Measurements from ENCODE around the gene PLD4.
A peak's percentile ranks its signal among the peaks of the same experiment; 100 is the strongest.

PLD4 gene

DNA sequence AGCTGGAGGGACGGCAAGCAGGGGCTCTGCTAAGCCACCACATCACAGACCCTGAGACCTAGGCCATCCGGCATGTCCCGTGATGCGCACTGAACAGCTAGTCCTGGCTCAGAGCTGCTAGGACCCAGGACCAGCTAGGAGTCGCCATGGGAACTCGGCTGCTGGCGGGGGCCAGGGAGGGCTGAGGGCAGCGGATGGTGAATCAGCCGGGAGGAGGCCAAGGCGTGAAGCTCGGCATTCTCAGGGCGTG is 48.4 kb downstream of the PLD4 start:
- H3K79me1 ChIP-seq (ENCODE audit: low read length): no peaks in the 10 kb centered on the region
- H2AFZ ChIP-seq (ENCODE audit: insufficient read depth, low read length, poor library complexity): no peak overlapping the region
- peak overlapping the region; percentile 6 for H2BK120ac ChIP-seq (ENCODE audit: insufficient read depth, low read length, poor library complexity)
- H4K12ac ChIP-seq (ENCODE audit: low read depth, low read length): no peak overlapping the region
- H4K91ac ChIP-seq (ENCODE audit: low read depth, low read length): peak overlapping the region; percentile 21
- no peak overlapping the region for H2BK12ac ChIP-seq (ENCODE audit: low read length)
- H3K4me2 ChIP-seq (ENCODE audit: low read length): no peak overlapping the region
- peaks cover 6% of the 10 kb centered on the region for H3K9me3 ChIP-seq (ENCODE audit: insufficient read depth, low read depth, low read length)
- no peak overlapping the region for H3K27ac ChIP-seq (ENCODE audit: low read depth, low read length)
- H3K4me3 ChIP-seq (ENCODE audit: low read depth, low read length): no peak overlapping the region
- no peak overlapping the region for H3K18ac ChIP-seq (ENCODE audit: low read length)
- H3K4me1 ChIP-seq (ENCODE audit: control insufficient read depth in 1 of 2, insufficient read depth in 2 of 2, low read length in 2 of 2): peaks cover 22 to 45% of the 10 kb centered on the region in 2 experiments
- H3K9ac ChIP-seq (ENCODE audit: low read length): no peak overlapping the region
- no peak overlapping the region for H3K23ac ChIP-seq (ENCODE audit: low read length)
- no peak overlapping the region for H3K4ac ChIP-seq (ENCODE audit: low read depth, low read length)
- H2AK5ac ChIP-seq (ENCODE audit: low read length): no peak overlapping the region
- H3K36me3 ChIP-seq (ENCODE audit: control insufficient read depth in 1 of 2, insufficient read depth in 2 of 2, low read length in 2 of 2): no peaks in the 10 kb centered on the region
- H3K14ac ChIP-seq (ENCODE audit: low read length): no peak overlapping the region
- H2BK5ac ChIP-seq (ENCODE audit: low read depth, low read length, poor library complexity): no peak overlapping the region
- H3K79me2 ChIP-seq (ENCODE audit: control insufficient read depth, insufficient read depth, low read length, poor library complexity): no peaks in the 10 kb centered on the region
- no peak overlapping the region for H4K8ac ChIP-seq (ENCODE audit: low read depth, low read length)
- WGBS (ENCODE audit: extremely low coverage, insufficient coverage, insufficient read length): no CpG with 5 or more reads among the region's 12 CpGs
- peaks cover 6% of the 10 kb centered on the region for H3K27me3 ChIP-seq (ENCODE audit: insufficient read depth, low read length)
- DNase-seq: peak; percentile 98

GRCh38 chr14:104973385-104974145 is 48.9 kb downstream of the PLD4 start:
- H3K36me3 ChIP-seq (ENCODE audit: control insufficient read depth in 1 of 2, insufficient read depth in 2 of 2, low read length in 2 of 2): no peaks in the 10 kb centered on the region
- no peak overlapping the region for H3K4ac ChIP-seq (ENCODE audit: low read depth, low read length)
- no peak overlapping the region for H2BK120ac ChIP-seq (ENCODE audit: insufficient read depth, low read length, poor library complexity)
- H3K79me1 ChIP-seq (ENCODE audit: low read length): no peaks in the 10 kb centered on the region
- H3K27me3 ChIP-seq (ENCODE audit: insufficient read depth, low read length): peaks cover 6% of the 10 kb centered on the region
- no peak overlapping the region for H3K9ac ChIP-seq (ENCODE audit: low read length)
- H2BK5ac ChIP-seq (ENCODE audit: low read depth, low read length, poor library complexity): no peak overlapping the region
- no peak overlapping the region for H4K8ac ChIP-seq (ENCODE audit: low read depth, low read length)
- no peak overlapping the region for H3K27ac ChIP-seq (ENCODE audit: low read depth, low read length)
- H2BK12ac ChIP-seq (ENCODE audit: low read length): no peak overlapping the region
- no peak overlapping the region for H2AK5ac ChIP-seq (ENCODE audit: low read length)
- H3K4me2 ChIP-seq (ENCODE audit: low read length): no peak overlapping the region
- H3K14ac ChIP-seq (ENCODE audit: low read length): no peak overlapping the region
- no peak overlapping the region for H4K12ac ChIP-seq (ENCODE audit: low read depth, low read length)
- DNase-seq: peak in 1 of 2 donors; percentile 45
- H3K9me3 ChIP-seq (ENCODE audit: insufficient read depth, low read depth, low read length): peaks cover 6% of the 10 kb centered on the region
- H3K23ac ChIP-seq (ENCODE audit: low read length): no peak overlapping the region
- H4K91ac ChIP-seq (ENCODE audit: low read depth, low read length): no peak overlapping the region
- no peak overlapping the region for H2AFZ ChIP-seq (ENCODE audit: insufficient read depth, low read length, poor library complexity)
- no peak overlapping the region for H3K18ac ChIP-seq (ENCODE audit: low read length)
- peaks cover 17 to 40% of the 10 kb centered on the region in 2 experiments for H3K4me1 ChIP-seq (ENCODE audit: control insufficient read depth in 1 of 2, insufficient read depth in 2 of 2, low read length in 2 of 2)
- no CpG with 5 or more reads among the region's 23 CpGs for WGBS (ENCODE audit: extremely low coverage, insufficient coverage, insufficient read length)
- H3K4me3 ChIP-seq (ENCODE audit: low read depth, low read length): no peak overlapping the region
- no peaks in the 10 kb centered on the region for H3K79me2 ChIP-seq (ENCODE audit: control insufficient read depth, insufficient read depth, low read length, poor library complexity)

DNA sequence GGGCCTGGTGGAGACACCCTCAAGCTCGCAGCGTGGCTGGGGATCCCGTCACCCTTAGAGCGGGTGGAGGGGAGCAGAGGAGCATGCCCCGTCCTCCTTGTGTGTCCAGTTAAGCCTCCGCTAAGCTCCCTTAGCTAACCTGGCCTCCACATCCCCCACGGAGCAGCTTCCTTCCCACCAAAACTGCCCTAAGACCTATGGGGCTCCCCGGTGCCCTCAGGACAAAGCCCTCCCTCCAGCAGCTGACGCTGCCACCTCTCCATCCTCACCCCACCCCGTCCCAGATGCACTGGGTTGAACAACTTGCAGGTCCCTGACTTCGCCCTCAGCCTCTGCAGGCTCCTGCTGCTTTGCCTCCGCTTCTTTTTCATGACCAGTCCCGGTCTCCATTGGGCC is 49.5 kb downstream of the PLD4 start:
- no peak overlapping the region for H4K12ac ChIP-seq (ENCODE audit: low read depth, low read length)
- no peak overlapping the region for H3K23ac ChIP-seq (ENCODE audit: low read length)
- no peak overlapping the region for H2AK5ac ChIP-seq (ENCODE audit: low read length)
- no peak overlapping the region for H3K14ac ChIP-seq (ENCODE audit: low read length)
- no peak overlapping the region for H3K18ac ChIP-seq (ENCODE audit: low read length)
- H2AFZ ChIP-seq (ENCODE audit: insufficient read depth, low read length, poor library complexity): no peak overlapping the region
- no peak for DNase-seq
- H3K27ac ChIP-seq (ENCODE audit: low read depth, low read length): no peak overlapping the region
- no peaks in the 10 kb centered on the region for H3K36me3 ChIP-seq (ENCODE audit: control insufficient read depth in 1 of 2, insufficient read depth in 2 of 2, low read length in 2 of 2)
- no peaks in the 10 kb centered on the region for H3K79me2 ChIP-seq (ENCODE audit: control insufficient read depth, insufficient read depth, low read length, poor library complexity)
- H3K79me1 ChIP-seq (ENCODE audit: low read length): no peaks in the 10 kb centered on the region
- no peak overlapping the region for H3K4me3 ChIP-seq (ENCODE audit: low read depth, low read length)
- no peak overlapping the region for H4K91ac ChIP-seq (ENCODE audit: low read depth, low read length)
- no peak overlapping the region for H2BK12ac ChIP-seq (ENCODE audit: low read length)
- no peak overlapping the region for H2BK120ac ChIP-seq (ENCODE audit: insufficient read depth, low read length, poor library complexity)
- no peak overlapping the region for H3K9ac ChIP-seq (ENCODE audit: low read length)
- no peak overlapping the region for H3K4ac ChIP-seq (ENCODE audit: low read depth, low read length)
- no peak overlapping the region for H2BK5ac ChIP-seq (ENCODE audit: low read depth, low read length, poor library complexity)
- peaks cover 15 to 36% of the 10 kb centered on the region in 2 experiments for H3K4me1 ChIP-seq (ENCODE audit: control insufficient read depth in 1 of 2, insufficient read depth in 2 of 2, low read length in 2 of 2)
- peaks cover 6% of the 10 kb centered on the region for H3K9me3 ChIP-seq (ENCODE audit: insufficient read depth, low read depth, low read length)
- H4K8ac ChIP-seq (ENCODE audit: low read depth, low read length): no peak overlapping the region
- H3K4me2 ChIP-seq (ENCODE audit: low read length): no peak overlapping the region
- H3K27me3 ChIP-seq (ENCODE audit: insufficient read depth, low read length): peaks cover 10% of the 10 kb centered on the region
- no CpG with 5 or more reads among the region's 13 CpGs for WGBS (ENCODE audit: extremely low coverage, insufficient coverage, insufficient read length)

- no peaks in the 10 kb centered on the region for H3K79me2 ChIP-seq (ENCODE audit: control insufficient read depth, insufficient read depth, low read length, poor library complexity)
- H4K91ac ChIP-seq (ENCODE audit: low read depth, low read length): no peak overlapping the region
- no peak overlapping the region for H2AK5ac ChIP-seq (ENCODE audit: low read length)
- no peak overlapping the region for H2BK120ac ChIP-seq (ENCODE audit: insufficient read depth, low read length, poor library complexity)
- H3K4me3 ChIP-seq (ENCODE audit: low read depth, low read length): no peak overlapping the region
- DNase-seq: no peak
- peaks cover 10% of the 10 kb centered on the region for H3K27me3 ChIP-seq (ENCODE audit: insufficient read depth, low read length)
- H3K4me2 ChIP-seq (ENCODE audit: low read length): no peak overlapping the region
- H3K23ac ChIP-seq (ENCODE audit: low read length): no peak overlapping the region
- H3K27ac ChIP-seq (ENCODE audit: low read depth, low read length): no peak overlapping the region
- H2BK12ac ChIP-seq (ENCODE audit: low read length): no peak overlapping the region
- peaks cover 9% of the 10 kb centered on the region for H3K9me3 ChIP-seq (ENCODE audit: insufficient read depth, low read depth, low read length)
- H3K36me3 ChIP-seq (ENCODE audit: control insufficient read depth in 1 of 2, insufficient read depth in 2 of 2, low read length in 2 of 2): no peaks in the 10 kb centered on the region
- H4K12ac ChIP-seq (ENCODE audit: low read depth, low read length): no peak overlapping the region
- no CpG with 5 or more reads among the region's 14 CpGs for WGBS (ENCODE audit: extremely low coverage, insufficient coverage, insufficient read length)
- H3K18ac ChIP-seq (ENCODE audit: low read length): no peak overlapping the region
- H2BK5ac ChIP-seq (ENCODE audit: low read depth, low read length, poor library complexity): no peak overlapping the region
- H2AFZ ChIP-seq (ENCODE audit: insufficient read depth, low read length, poor library complexity): no peak overlapping the region
- H3K4me1 ChIP-seq (ENCODE audit: control insufficient read depth in 1 of 2, insufficient read depth in 2 of 2, low read length in 2 of 2): peaks cover 15 to 38% of the 10 kb centered on the region in 2 experiments
- H3K9ac ChIP-seq (ENCODE audit: low read length): no peak overlapping the region
- no peak overlapping the region for H4K8ac ChIP-seq (ENCODE audit: low read depth, low read length)
- H3K14ac ChIP-seq (ENCODE audit: low read length): no peak overlapping the region
- no peaks in the 10 kb centered on the region for H3K79me1 ChIP-seq (ENCODE audit: low read length)
- H3K4ac ChIP-seq (ENCODE audit: low read depth, low read length): no peak overlapping the region
These were observed 50.1 kb downstream of the PLD4 start for GRCh38 chr14:104974665-104975390.
